Muscle of leg (tissue), 11 donors: Measurements from ENCODE around the gene TRPM3. TPM values are rescaled to one million over a fixed set of nuclear protein-coding genes. Genes with fewer than 3 reads are reported as not detected.

Experiments
- DNase-seq: peaks from one replicate; pipeline ENCODE4 v3.0.0; 2013
- H3K27ac ChIP-seq: one replicate; pipeline ENCODE4 v1.5.1; 2013; ENCODE audit warnings: mild to moderate bottlenecking, low read length, control low read depth
- H3K27me3 ChIP-seq: one replicate; pipeline ENCODE4 v1.6.1; 2013; ENCODE audit warnings: low read length; ENCODE audit not compliant: control insufficient read depth, insufficient read depth
- H3K36me3 ChIP-seq: one replicate; pipeline ENCODE4 v1.6.1; 2013; ENCODE audit warnings: low read length; ENCODE audit not compliant: control insufficient read depth, insufficient read depth
- H3K4me1 ChIP-seq: one replicate; pipeline ENCODE4 v1.6.1; 2013; ENCODE audit warnings: low read length; ENCODE audit not compliant: control insufficient read depth, insufficient read depth
- H3K4me3 ChIP-seq: one replicate; pipeline ENCODE4 v1.5.1; 2013; ENCODE audit warnings: low read length, control low read depth
- H3K9me3 ChIP-seq: replicated peaks from 2 replicates; pipeline ENCODE4 v1.6.1; 2013; ENCODE audit warnings: low read depth, low read length; ENCODE audit not compliant: control insufficient read depth
- WGBS: methylation state at CpG from one replicate; pipeline ENCODE4 v1.1.5; 2013; ENCODE audit warnings: missing lambda C conversion rate; ENCODE audit not compliant: insufficient coverage; 5-methylcytosine and 5-hydroxymethylcytosine counted together
- polyA plus RNA-seq, 8 donors: library from polyadenylated mRNA; unstranded; fragments of 120-200 nt; gene quantifications; one replicate each; pipeline versions ENCODE4 v1.2.1 to v1.2.3, GENCODE V29; 2013; ENCODE audit warnings: inconsistent platforms in 1 of 8, low replicate concordance in 1 of 8; ENCODE audit not compliant: insufficient read length in 8 of 8, insufficient read depth in 1 of 8
- total RNA-seq: library from RNA; stranded (reverse); fragments of 120-200 nt; gene quantifications from one replicate; pipeline ENCODE4 v1.2.4, GENCODE V29; 2013

The TRPM3 gene
- total and polyA plus RNA-seq, 9 donors, result 0.14 to 0.66 (median 0.31) TPM

GRCh38 chr9:71106992-71107391, 14.4 kb downstream of the TRPM3 start:
- Histone ChIP-seq H3K4me1 (no peaks in the 10 kb centered on the region), H3K9me3 (no peaks in the 10 kb centered on the region), H3K4me3 (no peak overlapping the region), H3K36me3 (no peaks in the 10 kb centered on the region), H3K27ac (no peak overlapping the region), H3K27me3 (no peaks in the 10 kb centered on the region)
- no peak for DNase-seq
- 83% methylated on average over 4 of the region's 5 CpGs for WGBS

DNA sequence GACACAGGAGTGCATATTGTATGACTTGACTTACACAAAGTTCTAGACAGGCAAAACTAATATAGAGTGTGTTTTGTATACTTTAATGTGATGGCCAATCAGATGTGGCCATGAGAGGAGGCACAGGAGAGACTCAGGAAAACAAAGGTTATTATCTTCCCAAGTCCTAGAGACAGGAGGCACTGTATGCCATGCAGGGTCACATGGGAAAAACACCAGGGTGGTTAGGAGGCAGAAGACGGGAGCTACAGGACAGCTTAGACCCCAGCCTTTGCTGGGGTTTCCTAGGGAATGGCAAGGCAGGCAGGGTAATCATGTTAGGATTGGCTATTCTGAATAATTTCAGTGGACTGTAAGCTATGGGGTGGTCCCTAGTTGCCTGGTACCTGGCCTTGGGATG, 16.2 kb downstream of the TRPM3 start:
- WGBS, result 82% methylated on average over 1 of the region's 1 CpG
- H3K4me1 ChIP-seq, result no peaks in the 10 kb centered on the region

DNA sequence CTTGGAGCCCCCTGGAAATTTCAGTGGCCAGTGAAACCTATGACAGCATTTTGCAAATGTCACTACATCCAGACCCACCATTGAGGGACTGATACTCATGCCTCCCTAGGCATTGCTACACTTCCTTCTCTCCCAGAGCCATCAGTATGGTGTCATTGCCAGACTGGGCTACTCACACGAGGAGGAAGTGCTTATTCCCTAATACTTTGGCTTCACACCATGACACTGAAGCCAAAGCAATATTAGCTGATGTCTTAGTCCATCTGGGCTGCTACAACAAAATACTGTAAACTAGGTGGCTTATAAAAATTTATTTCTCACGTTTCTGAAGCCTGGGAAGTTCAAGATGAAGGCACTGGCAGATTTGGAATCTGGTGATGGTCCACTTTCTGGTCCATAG, 22.6 kb downstream of the TRPM3 start:
- Histone ChIP-seq H3K36me3 (no peaks in the 10 kb centered on the region), H3K9me3 (no peaks in the 10 kb centered on the region), H3K27ac (no peak overlapping the region), H3K27me3 (no peaks in the 10 kb centered on the region), H3K4me3 (no peak overlapping the region), H3K4me1 (no peaks in the 10 kb centered on the region)
- peak; percentile 21 for DNase-seq
- WGBS, result no CpG with 5 or more reads among the region's 2 CpGs

More for the DNA sequence above, 16.2 kb downstream of the TRPM3 start:
- no peak overlapping the region for H3K4me3 ChIP-seq
- H3K27ac ChIP-seq, result no peak overlapping the region
- no peaks in the 10 kb centered on the region for H3K36me3 ChIP-seq
- no peaks in the 10 kb centered on the region for H3K9me3 ChIP-seq
- H3K27me3 ChIP-seq, result no peaks in the 10 kb centered on the region
- no peak for DNase-seq

- Histone ChIP-seq H3K4me3 (no peak overlapping the region), H3K27me3 (no peaks in the 10 kb centered on the region), H3K27ac (no peak overlapping the region), H3K9me3 (no peaks in the 10 kb centered on the region), H3K36me3 (no peaks in the 10 kb centered on the region), H3K4me1 (no peaks in the 10 kb centered on the region)
- no peak for DNase-seq
These were observed 23.8 kb downstream of the TRPM3 start for GRCh38 chr9:71097671-71098070.

- Histone ChIP-seq H3K9me3 (no peaks in the 10 kb centered on the region), H3K4me3 (no peak overlapping the region), H3K36me3 (no peaks in the 10 kb centered on the region), H3K27me3 (no peaks in the 10 kb centered on the region), H3K4me1 (no peaks in the 10 kb centered on the region), H3K27ac (no peak overlapping the region)
- no CpG with 5 or more reads among the region's 5 CpGs for WGBS
- DNase-seq, result peak; percentile 42
These were observed 24.9 kb downstream of the TRPM3 start for GRCh38 chr9:71096421-71097108.

DNA sequence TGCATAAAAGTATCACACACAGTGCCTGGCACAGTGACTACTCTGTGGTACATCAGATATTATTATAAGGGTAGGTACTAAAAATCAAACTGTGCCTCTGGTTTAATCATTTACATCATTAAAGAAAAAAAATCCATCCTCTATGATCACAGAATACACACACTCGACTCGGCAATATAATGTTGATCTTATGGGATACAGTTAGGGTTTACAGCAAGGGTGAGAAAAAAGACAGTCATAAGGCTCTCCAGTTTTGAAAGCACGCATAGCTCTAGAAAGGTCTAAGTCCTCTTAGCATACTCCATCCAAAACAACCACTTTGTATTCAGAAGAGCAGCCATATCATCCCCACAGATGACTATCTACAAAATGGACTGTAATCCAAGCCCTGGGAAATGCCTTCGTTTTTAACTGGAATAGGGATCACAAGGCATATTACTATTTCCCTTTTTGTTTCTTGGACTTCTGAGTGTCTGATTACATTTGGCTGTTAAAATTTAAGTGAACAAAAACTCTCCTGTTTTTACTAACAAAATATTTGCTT, 26.6 kb downstream of the TRPM3 start:
- Histone ChIP-seq H3K36me3 (no peaks in the 10 kb centered on the region), H3K4me3 (no peak overlapping the region), H3K4me1 (no peaks in the 10 kb centered on the region), H3K27me3 (no peaks in the 10 kb centered on the region), H3K27ac (no peak overlapping the region), H3K9me3 (no peaks in the 10 kb centered on the region)
- WGBS, result no CpG with 5 or more reads among the region's 4 CpGs
- DNase-seq, result no peak

DNA sequence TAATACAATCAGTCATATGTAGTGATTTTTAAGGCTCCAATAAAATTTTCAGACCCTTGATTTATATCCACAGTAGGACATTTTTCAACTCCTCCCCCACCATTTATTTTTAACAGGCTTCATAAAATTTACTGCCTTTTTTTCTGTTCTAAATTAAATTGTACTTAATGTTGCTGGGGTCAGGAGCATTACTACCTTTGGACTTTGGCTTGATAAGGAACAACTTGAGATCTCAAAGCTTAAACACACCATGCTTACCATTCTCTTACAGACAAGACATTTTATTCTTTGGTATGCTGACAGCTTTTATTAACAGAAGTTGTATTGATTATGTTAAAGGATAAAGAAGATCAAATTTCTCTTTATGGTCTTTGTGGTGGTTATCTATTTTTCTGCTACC, 30.5 kb downstream of the TRPM3 start:
- H3K4me1 ChIP-seq, result no peaks in the 10 kb centered on the region
- no peaks in the 10 kb centered on the region for H3K36me3 ChIP-seq
- no peaks in the 10 kb centered on the region for H3K9me3 ChIP-seq
- H3K27me3 ChIP-seq, result no peaks in the 10 kb centered on the region
- no peak overlapping the region for H3K27ac ChIP-seq
- no peak for DNase-seq
- H3K4me3 ChIP-seq, result no peak overlapping the region

DNA sequence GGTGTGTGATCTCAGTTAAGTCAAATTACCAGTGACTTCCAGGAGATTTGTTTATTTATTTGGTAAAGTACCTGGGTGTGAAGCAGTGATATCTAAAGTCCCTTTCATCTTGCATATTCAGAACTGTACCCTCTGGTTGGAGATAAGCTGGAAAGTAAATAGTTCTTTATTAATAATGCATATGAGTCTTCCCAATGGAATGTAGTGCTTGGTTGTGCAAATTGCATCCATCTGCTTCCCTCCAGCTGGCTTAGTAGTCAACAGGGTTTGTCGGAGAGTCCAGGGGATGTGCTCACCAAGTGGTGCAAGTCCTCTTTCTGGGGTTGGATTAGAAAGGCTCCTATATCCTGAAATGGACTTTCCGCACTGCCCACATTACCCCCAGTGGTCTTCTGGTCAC, 42.0 kb downstream of the TRPM3 start:
- Histone ChIP-seq H3K27me3 (no peaks in the 10 kb centered on the region), H3K36me3 (no peaks in the 10 kb centered on the region), H3K9me3 (no peaks in the 10 kb centered on the region), H3K4me3 (no peak overlapping the region), H3K4me1 (no peaks in the 10 kb centered on the region), H3K27ac (no peak overlapping the region)
- 33% methylated on average over 1 of the region's 2 CpGs for WGBS
- DNase-seq, result no peak

- no peak for DNase-seq
- H3K4me1 ChIP-seq, result no peaks in the 10 kb centered on the region
- H3K36me3 ChIP-seq, result no peaks in the 10 kb centered on the region
- WGBS, result 77% methylated on average over 4 of the region's 6 CpGs
- H3K9me3 ChIP-seq, result no peaks in the 10 kb centered on the region
- no peak overlapping the region for H3K27ac ChIP-seq
- no peak overlapping the region for H3K4me3 ChIP-seq
- H3K27me3 ChIP-seq, result no peaks in the 10 kb centered on the region
These were observed 45.3 kb downstream of the TRPM3 start for GRCh38 chr9:71076096-71076495.

GRCh38 chr9:71073494-71073893, 47.9 kb downstream of the TRPM3 start:
- H3K9me3 ChIP-seq, result no peaks in the 10 kb centered on the region
- no peak overlapping the region for H3K4me3 ChIP-seq
- no peaks in the 10 kb centered on the region for H3K27me3 ChIP-seq
- H3K27ac ChIP-seq, result no peak overlapping the region
- no CpG with 5 or more reads among the region's 2 CpGs for WGBS
- DNase-seq, result no peak
- H3K36me3 ChIP-seq, result no peaks in the 10 kb centered on the region
- no peaks in the 10 kb centered on the region for H3K4me1 ChIP-seq

DNA sequence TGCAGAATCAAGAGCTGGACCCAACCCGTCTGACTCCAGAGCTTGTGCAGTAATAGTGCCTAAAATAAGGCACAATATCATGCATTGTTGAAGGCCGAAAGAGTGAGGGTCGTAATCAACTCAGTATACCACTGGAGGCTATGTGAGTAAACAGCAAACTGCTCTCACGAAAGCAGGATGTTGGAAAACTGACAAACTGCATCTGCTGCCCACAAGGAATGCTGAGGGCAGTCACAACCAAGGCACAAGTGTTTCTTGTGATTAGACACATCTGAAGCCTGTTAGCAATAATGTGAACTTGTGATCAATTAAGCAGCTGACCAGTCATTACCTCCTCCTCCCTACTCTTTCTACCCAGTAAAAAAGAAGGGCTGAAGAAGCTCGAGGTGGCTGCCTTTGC, 48.8 kb downstream of the TRPM3 start:
- no peak overlapping the region for H3K27ac ChIP-seq
- H3K27me3 ChIP-seq, result no peaks in the 10 kb centered on the region
- no peaks in the 10 kb centered on the region for H3K36me3 ChIP-seq
- H3K4me1 ChIP-seq, result no peaks in the 10 kb centered on the region
- no peak for DNase-seq
- no peak overlapping the region for H3K4me3 ChIP-seq
- H3K9me3 ChIP-seq, result no peaks in the 10 kb centered on the region
- WGBS, result 70% methylated on average over 4 of the region's 5 CpGs
